MM.1S (cell line): ENCODE data around the gene RABEP1.

Experiments used
- EZH2 ChIP-seq: fragments of 300-600 bp; sonication (generic); optimal IDR thresholded peaks from 2 replicates; pipeline ENCODE3; 2017; ENCODE audit warnings: low read depth, mild to moderate bottlenecking, antibody characterized with exemption, low read length, mixed read lengths
- EZH2phosphoT487 ChIP-seq: fragments of 300-600 bp; sonication (generic); IDR thresholded peaks from 2 replicates; pipeline ENCODE4 v1.6.1; 2018; ENCODE audit warnings: antibody characterized with exemption, low read length
- TF ChIP-seq, protein P1 (sequence below): fragments of 300-600 bp; sonication (generic); IDR thresholded peaks from 2 replicates; pipeline ENCODE4 v1.5.1; 2016; ENCODE audit warnings: antibody characterized with exemption, low read length, mixed read lengths

DNA sequence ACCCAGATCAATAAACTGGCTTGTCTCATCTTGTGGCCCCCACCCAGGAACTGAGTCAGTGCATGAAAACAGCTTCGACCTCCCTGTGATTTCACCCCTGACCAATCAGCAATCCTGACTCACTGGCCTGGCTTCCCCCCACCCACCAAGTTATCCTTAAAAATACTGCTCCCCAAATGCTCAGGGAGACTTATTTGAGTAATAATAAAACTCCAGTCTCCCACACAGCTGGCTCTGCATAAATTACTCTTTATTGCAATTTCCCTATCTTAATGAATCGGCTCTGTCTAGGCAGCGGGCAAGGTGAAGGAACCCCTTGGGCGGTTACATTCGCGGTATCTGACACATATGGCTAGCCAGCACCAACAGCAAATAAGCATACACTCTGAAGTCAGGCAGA lies 9.8 kb upstream of the RABEP1 start:
- TF ChIP-seq, protein P1, sequence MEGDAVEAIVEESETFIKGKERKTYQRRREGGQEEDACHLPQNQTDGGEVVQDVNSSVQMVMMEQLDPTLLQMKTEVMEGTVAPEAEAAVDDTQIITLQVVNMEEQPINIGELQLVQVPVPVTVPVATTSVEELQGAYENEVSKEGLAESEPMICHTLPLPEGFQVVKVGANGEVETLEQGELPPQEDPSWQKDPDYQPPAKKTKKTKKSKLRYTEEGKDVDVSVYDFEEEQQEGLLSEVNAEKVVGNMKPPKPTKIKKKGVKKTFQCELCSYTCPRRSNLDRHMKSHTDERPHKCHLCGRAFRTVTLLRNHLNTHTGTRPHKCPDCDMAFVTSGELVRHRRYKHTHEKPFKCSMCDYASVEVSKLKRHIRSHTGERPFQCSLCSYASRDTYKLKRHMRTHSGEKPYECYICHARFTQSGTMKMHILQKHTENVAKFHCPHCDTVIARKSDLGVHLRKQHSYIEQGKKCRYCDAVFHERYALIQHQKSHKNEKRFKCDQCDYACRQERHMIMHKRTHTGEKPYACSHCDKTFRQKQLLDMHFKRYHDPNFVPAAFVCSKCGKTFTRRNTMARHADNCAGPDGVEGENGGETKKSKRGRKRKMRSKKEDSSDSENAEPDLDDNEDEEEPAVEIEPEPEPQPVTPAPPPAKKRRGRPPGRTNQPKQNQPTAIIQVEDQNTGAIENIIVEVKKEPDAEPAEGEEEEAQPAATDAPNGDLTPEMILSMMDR, result no peak
- TF ChIP-seq EZH2 (no peak), EZH2phosphoT487 (no peak)
